K562 (cell line): ENCODE measurements around the gene HMGN1. TPM values are rescaled to one million over a fixed set of nuclear protein-coding genes. Genes with fewer than 3 reads are reported as not detected.
A peak's percentile ranks its signal among the peaks of the same experiment; 100 is the strongest.

Source experiments
- ATF7 ChIP-seq: fragments of 450-650 bp; IDR thresholded peaks from 2 replicates; pipeline ENCODE4 v1.7.1; 2014; ENCODE audit warnings: mild to moderate bottlenecking, moderate library complexity
- CTCF ChIP-seq, 3 experiments: IDR thresholded peaks in 2 of 3; conservative IDR thresholded peaks in 1 of 3; 2 replicates each; pipeline ENCODE4 v1.5.1; 2011 to 2012; ENCODE audit warnings: low read length in 3 of 3, mild to moderate bottlenecking in 3 of 3, control low read depth in 2 of 3, improper control_type of control experiment in 1 of 3, inconsistent platforms in 1 of 3, low read depth in 1 of 3, mixed read lengths in 1 of 3, moderate library complexity in 1 of 3; ENCODE audit not compliant: insufficient read depth in 2 of 3
- HOMEZ ChIP-seq: fragments of 250-450 bp; sonication (Bioruptor Pico); IDR thresholded peaks from 2 replicates; pipeline ENCODE4 v1.4.0; 2020; ENCODE audit warnings: mild to moderate bottlenecking, moderate library complexity
- IRF2 ChIP-seq: sonication (generic); formaldehyde crosslinking; IDR thresholded peaks from 2 replicates; pipeline ENCODE4 v1.8.1; 2022; ENCODE audit warnings: mild to moderate bottlenecking, missing genetic modification reagents
- NR4A1 ChIP-seq, 2 experiments: fragments of 250-450 bp in 1 of 2; fragments of 450-650 bp in 1 of 2; sonication (Bioruptor Pico) in 1 of 2; IDR thresholded peaks; 2 replicates each; pipeline versions ENCODE4 v1.4.0 to v1.6.1; 2016 to 2020; ENCODE audit warnings: mild to moderate bottlenecking in 2 of 2, missing compliant biosample characterization in 1 of 2, missing genetic modification characterization in 1 of 2, moderate library complexity in 1 of 2
- NRF1 ChIP-seq, 2 experiments: fragments of 450-650 bp; IDR thresholded peaks in 1 of 2; conservative IDR thresholded peaks in 1 of 2; 2 replicates each; pipeline ENCODE4 v1.6.1; 2014; ENCODE audit warnings: mild to moderate bottlenecking in 2 of 2
- RBM34 ChIP-seq: fragments of 200-400 bp; formaldehyde crosslinking; IDR thresholded peaks from 2 replicates; pipeline ENCODE4 v1.6.1; 2018; ENCODE audit warnings: low read length, borderline replicate concordance; ENCODE audit not compliant: insufficient read depth
- TCF3 ChIP-seq: sonication (generic); formaldehyde crosslinking; IDR thresholded peaks from 2 replicates; pipeline ENCODE4 v1.4.0; 2020; ENCODE audit warnings: mild to moderate bottlenecking, missing genetic modification reagents
- TFE3 ChIP-seq: fragments of 450-650 bp; formaldehyde crosslinking; IDR thresholded peaks from 2 replicates; pipeline ENCODE4 v1.4.0; 2020; ENCODE audit warnings: mild to moderate bottlenecking, mixed read lengths
- polyA plus RNA-seq, 8 experiments: library from polyadenylated mRNA; depleted of rRNA in 4 of 8; stranded (reverse) in 5 of 8; unstranded in 3 of 8; fragments of >200 nt; fragmentation: Nextera tagmentation in 2 of 8; fragmentation: Illumina TruSeq in 1 of 8; extraction: Ambion mirVana in 2 of 8; extraction: Trizol in 1 of 8; gene quantifications; 2 replicates each; pipeline versions ENCODE4 v1.2.1 to v1.2.3, GENCODE V29; 2011 to 2014; ENCODE audit warnings: inconsistent platforms in 1 of 8, missing spikeins in 1 of 8
- total RNA-seq, 7 experiments: library from RNA; depleted of rRNA in 6 of 7; stranded (reverse); fragments of >200 nt in 6 of 7; fragmentation: Illumina TruSeq in 2 of 7; extraction: Trizol in 2 of 7; gene quantifications; 2 replicates each; pipeline versions ENCODE4 v1.2.1 to v1.2.3, GENCODE V29; 2011 to 2021; ENCODE audit warnings: low replicate concordance in 1 of 7
- TF ChIP-seq, protein P1 (sequence below): fragments of 250-450 bp; sonication (Bioruptor Pico); IDR thresholded peaks from 2 replicates; pipeline ENCODE4 v1.4.0; 2020; ENCODE audit warnings: mild to moderate bottlenecking, moderate library complexity
- TF ChIP-seq, protein P2 (sequence below): fragments of 450-650 bp; IDR thresholded peaks from 2 replicates; pipeline ENCODE4 v1.6.1; 2017; ENCODE audit warnings: antibody characterized with exemption, mild to moderate bottlenecking

Gene HMGN1
- total and polyA plus RNA-seq, 9 of the 15 experiments (the other 6 are each of a cell fraction or from before 2014, with no cell fraction given) = 124 to 626 (median 498) TPM

- TF ChIP-seq HOMEZ (CRISPR knock-in tag) (no peak), NRF1 (conservative IDR thresholded peaks at IDR 0.05 in 1 of 2, IDR thresholded peaks at IDR 0.05 in 1 of 2) (no peak), NR4A1 (CRISPR knock-in tag; IDR thresholded peaks at IDR 0.05) (no peak), NR4A1 (tag; IDR thresholded peaks at IDR 0.05) (0 out of 2 replicates have a peak, but pooled peaks have one; percentile 47), TFE3 (CRISPR knock-in tag) (no peak), IRF2 (no peak), ATF7 (peak; percentile 18; the same call in 1 of the 2 replicates), TCF3 (CRISPR knock-in tag) (peak; percentile 49), RBM34 (no peak), CTCF (IDR thresholded peaks at IDR 0.05 in 2 of 3, conservative IDR thresholded peaks at IDR 0.05 in 1 of 3; ENCODE audit: insufficient read depth in 2 of 3, low read depth in 1 of 3, low read length in 3 of 3) (peak in 2 of 3 experiments; percentile 31 to 37; a peak in 2 of 6 replicates)
- TF ChIP-seq, protein P1, sequence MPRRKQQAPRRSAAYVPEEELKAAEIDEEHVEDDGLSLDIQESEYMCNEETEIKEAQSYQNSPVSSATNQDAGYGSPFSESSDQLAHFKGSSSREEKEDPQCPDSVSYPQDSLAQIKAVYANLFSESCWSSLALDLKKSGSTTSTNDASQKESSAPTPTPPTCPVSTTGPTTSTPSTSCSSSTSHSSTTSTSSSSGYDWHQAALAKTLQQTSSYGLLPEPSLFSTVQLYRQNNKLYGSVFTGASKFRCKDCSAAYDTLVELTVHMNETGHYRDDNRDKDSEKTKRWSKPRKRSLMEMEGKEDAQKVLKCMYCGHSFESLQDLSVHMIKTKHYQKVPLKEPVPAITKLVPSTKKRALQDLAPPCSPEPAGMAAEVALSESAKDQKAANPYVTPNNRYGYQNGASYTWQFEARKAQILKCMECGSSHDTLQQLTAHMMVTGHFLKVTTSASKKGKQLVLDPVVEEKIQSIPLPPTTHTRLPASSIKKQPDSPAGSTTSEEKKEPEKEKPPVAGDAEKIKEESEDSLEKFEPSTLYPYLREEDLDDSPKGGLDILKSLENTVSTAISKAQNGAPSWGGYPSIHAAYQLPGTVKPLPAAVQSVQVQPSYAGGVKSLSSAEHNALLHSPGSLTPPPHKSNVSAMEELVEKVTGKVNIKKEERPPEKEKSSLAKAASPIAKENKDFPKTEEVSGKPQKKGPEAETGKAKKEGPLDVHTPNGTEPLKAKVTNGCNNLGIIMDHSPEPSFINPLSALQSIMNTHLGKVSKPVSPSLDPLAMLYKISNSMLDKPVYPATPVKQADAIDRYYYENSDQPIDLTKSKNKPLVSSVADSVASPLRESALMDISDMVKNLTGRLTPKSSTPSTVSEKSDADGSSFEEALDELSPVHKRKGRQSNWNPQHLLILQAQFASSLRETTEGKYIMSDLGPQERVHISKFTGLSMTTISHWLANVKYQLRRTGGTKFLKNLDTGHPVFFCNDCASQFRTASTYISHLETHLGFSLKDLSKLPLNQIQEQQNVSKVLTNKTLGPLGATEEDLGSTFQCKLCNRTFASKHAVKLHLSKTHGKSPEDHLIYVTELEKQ (CRISPR knock-in tag) = no peak
- TF ChIP-seq, protein P2, sequence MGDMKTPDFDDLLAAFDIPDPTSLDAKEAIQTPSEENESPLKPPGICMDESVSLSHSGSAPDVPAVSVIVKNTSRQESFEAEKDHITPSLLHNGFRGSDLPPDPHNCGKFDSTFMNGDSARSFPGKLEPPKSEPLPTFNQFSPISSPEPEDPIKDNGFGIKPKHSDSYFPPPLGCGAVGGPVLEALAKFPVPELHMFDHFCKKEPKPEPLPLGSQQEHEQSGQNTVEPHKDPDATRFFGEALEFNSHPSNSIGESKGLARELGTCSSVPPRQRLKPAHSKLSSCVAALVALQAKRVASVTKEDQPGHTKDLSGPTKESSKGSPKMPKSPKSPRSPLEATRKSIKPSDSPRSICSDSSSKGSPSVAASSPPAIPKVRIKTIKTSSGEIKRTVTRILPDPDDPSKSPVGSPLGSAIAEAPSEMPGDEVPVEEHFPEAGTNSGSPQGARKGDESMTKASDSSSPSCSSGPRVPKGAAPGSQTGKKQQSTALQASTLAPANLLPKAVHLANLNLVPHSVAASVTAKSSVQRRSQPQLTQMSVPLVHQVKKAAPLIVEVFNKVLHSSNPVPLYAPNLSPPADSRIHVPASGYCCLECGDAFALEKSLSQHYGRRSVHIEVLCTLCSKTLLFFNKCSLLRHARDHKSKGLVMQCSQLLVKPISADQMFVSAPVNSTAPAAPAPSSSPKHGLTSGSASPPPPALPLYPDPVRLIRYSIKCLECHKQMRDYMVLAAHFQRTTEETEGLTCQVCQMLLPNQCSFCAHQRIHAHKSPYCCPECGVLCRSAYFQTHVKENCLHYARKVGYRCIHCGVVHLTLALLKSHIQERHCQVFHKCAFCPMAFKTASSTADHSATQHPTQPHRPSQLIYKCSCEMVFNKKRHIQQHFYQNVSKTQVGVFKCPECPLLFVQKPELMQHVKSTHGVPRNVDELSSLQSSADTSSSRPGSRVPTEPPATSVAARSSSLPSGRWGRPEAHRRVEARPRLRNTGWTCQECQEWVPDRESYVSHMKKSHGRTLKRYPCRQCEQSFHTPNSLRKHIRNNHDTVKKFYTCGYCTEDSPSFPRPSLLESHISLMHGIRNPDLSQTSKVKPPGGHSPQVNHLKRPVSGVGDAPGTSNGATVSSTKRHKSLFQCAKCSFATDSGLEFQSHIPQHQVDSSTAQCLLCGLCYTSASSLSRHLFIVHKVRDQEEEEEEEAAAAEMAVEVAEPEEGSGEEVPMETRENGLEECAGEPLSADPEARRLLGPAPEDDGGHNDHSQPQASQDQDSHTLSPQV = peak; percentile 55; the same call in 1 of the 2 replicates
These were observed 15.0 kb upstream of the HMGN1 start (continued) for GRCh38 chr21:39363607-39364555.
